HCT116 (cell line): ENCODE data around the gene SNIP1. TPM values are rescaled to one million over a fixed set of nuclear protein-coding genes. Genes with fewer than 3 reads are reported as not detected.
"Not testable (repeated sequence)": the region's sequence is repeated elsewhere in the genome, so short reads cannot be mapped to it uniquely, and the experiment has no call there.

Source experiments
- ATAC-seq: fragments of 200-7000 bp; cut with Tn5 transposase; 2 replicates; pipeline ENCODE4 v1.9.1; 2020; ENCODE audit warnings: mild to moderate bottlenecking, moderate library complexity
- BruUV-seq: library from RNA; stranded (reverse); fragments of 400-500 nt; replicated peaks from 2 replicates; lab custom pipeline; 2021; lab: Mats Ljungman, UMichigan
- CTCF ChIA-PET: fragments of 300-600 bp; sonication (Branson Sonifier 250); formaldehyde crosslinking; loops from one replicate; lab custom pipeline; 2021; ENCODE audit warnings: antibody characterized with exemption; lab: Charles Lee
- POLR2A ChIA-PET: fragments of 300-600, 350-600 bp; sonication (Branson Sonifier 250); formaldehyde crosslinking; loops from one replicate; lab custom pipeline; 2021; ENCODE audit warnings: antibody characterized with exemption; lab: Charles Lee
- RAD21 ChIA-PET, 2 experiments: fragments of 300-600 bp; sonication (Branson Sonifier 250); formaldehyde crosslinking; loops; one replicate each; lab custom pipeline; 2023; ENCODE audit warnings: low total read pairs in 2 of 2; ENCODE audit not compliant: uncharacterized antibody in 2 of 2, unreplicated experiment in 2 of 2, low non-redundant PET in 1 of 2; lab: Charles Lee
- DNase-seq: peaks from one replicate; pipeline ENCODE4 v3.0.0-alpha.2; 2010; ENCODE audit warnings: low read depth, low spot score
- H2AFZ ChIP-seq: fragments of 200-600 bp; shearing (Covaris generic), sonication (generic); 2 replicates; pipeline ENCODE4 v1.6.1; 2017; ENCODE audit warnings: low read depth, mixed run types, mixed read lengths, antibody characterized with exemption, low read length; ENCODE audit not compliant: poor library complexity, severe bottlenecking
- H3K27ac ChIP-seq: 2 replicates; pipeline ENCODE4 v1.5.1; 2012; ENCODE audit warnings: low read depth, low read length
- H3K27me3 ChIP-seq: fragments of 200-600 bp; sonication (generic); 2 replicates; pipeline ENCODE4 v1.6.1; 2016; ENCODE audit warnings: mixed run types, low read length, mixed read lengths; ENCODE audit not compliant: insufficient read depth
- H3K36me3 ChIP-seq, 2 experiments: fragments of 200-500 bp in 1 of 2; fragments of 200-600 bp in 1 of 2; sonication (Bioruptor generic) in 1 of 2; sonication (generic) in 1 of 2; 2 replicates each; pipeline versions ENCODE4 v1.5.1 to v1.6.1; 2014 to 2016; ENCODE audit warnings: low read length in 2 of 2, inconsistent platforms in 1 of 2, mixed read lengths in 1 of 2, mixed run types in 1 of 2; ENCODE audit not compliant: insufficient read depth in 2 of 2, control insufficient read depth in 1 of 2
- H3K4me1 ChIP-seq, 2 experiments: fragments of 200-600 bp in 1 of 2; sonication (generic) in 1 of 2; 2 replicates each; pipeline versions ENCODE4 v1.5.1 to v1.6.1; 2012 to 2017; ENCODE audit warnings: low read length in 2 of 2, inconsistent platforms in 1 of 2, mild to moderate bottlenecking in 1 of 2, mixed read lengths in 1 of 2, mixed run types in 1 of 2, moderate library complexity in 1 of 2; ENCODE audit not compliant: insufficient read depth in 2 of 2, control insufficient read depth in 1 of 2
- H3K4me2 ChIP-seq: fragments of 200-600 bp; sonication (generic); 2 replicates; pipeline ENCODE4 v1.6.1; 2017; ENCODE audit warnings: mixed run types, low read length, mixed read lengths
- H3K4me3 ChIP-seq, 2 experiments: fragments of 200-600 bp in 1 of 2; sonication (generic) in 1 of 2; replicated peaks in 1 of 2; 2 replicates each; pipeline ENCODE4 v1.5.1; 2011 to 2016; ENCODE audit warnings: low read length in 2 of 2, control low read depth in 1 of 2, low read depth in 1 of 2, mild to moderate bottlenecking in 1 of 2, mixed read lengths in 1 of 2, mixed run types in 1 of 2
- H3K79me2 ChIP-seq: fragments of 200-600 bp; sonication (generic); 2 replicates; pipeline ENCODE4 v1.6.1; 2017; ENCODE audit warnings: mild to moderate bottlenecking, mixed run types, low read length, moderate library complexity, mixed read lengths; ENCODE audit not compliant: insufficient read depth
- H3K9ac ChIP-seq: fragments of 200-600 bp; sonication (generic); 2 replicates; pipeline ENCODE4 v1.6.1; 2016; ENCODE audit warnings: low read length, mixed read lengths
- H3K9me2 ChIP-seq: fragments of 200-600 bp; sonication (generic), shearing (Covaris generic); 2 replicates; pipeline ENCODE4 v1.6.1; 2017; ENCODE audit warnings: mixed run types, mild to moderate bottlenecking, moderate library complexity; ENCODE audit not compliant: insufficient read depth
- H3K9me3 ChIP-seq, 2 experiments: fragments of 200-500 bp in 1 of 2; fragments of 200-600 bp in 1 of 2; sonication (Bioruptor generic) in 1 of 2; sonication (generic) in 1 of 2; 2 replicates each; pipeline ENCODE4 v1.6.1; 2014 to 2017; ENCODE audit warnings: low read length in 2 of 2, mixed read lengths in 2 of 2, inconsistent platforms in 1 of 2, low read depth in 1 of 2, mild to moderate bottlenecking in 1 of 2, mixed run types in 1 of 2, moderate library complexity in 1 of 2; ENCODE audit not compliant: control insufficient read depth in 1 of 2, insufficient read depth in 1 of 2
- H4K20me1 ChIP-seq: fragments of 200-600 bp; sonication (generic), shearing (Covaris generic); 2 replicates; pipeline ENCODE4 v1.6.1; 2017; ENCODE audit warnings: mixed run types, mild to moderate bottlenecking, moderate library complexity; ENCODE audit not compliant: insufficient read depth
- CBX3 ChIP-seq: IDR thresholded peaks from 2 replicates; pipeline ENCODE4 v1.6.1; 2012; ENCODE audit warnings: low read depth
- EGR1 ChIP-seq: IDR thresholded peaks from 2 replicates; pipeline ENCODE4 v1.6.1; 2012; ENCODE audit warnings: low read depth
- ELF1 ChIP-seq: IDR thresholded peaks from 2 replicates; pipeline ENCODE4 v1.6.1; 2012; ENCODE audit warnings: low read depth, borderline replicate concordance
- EZH2 ChIP-seq: fragments of 200-600 bp; sonication (generic); IDR thresholded peaks from 2 replicates; pipeline ENCODE4 v1.6.1; 2017; ENCODE audit warnings: antibody characterized with exemption, mixed run types
- EZH2phosphoT487 ChIP-seq: fragments of 200-600 bp; IDR thresholded peaks from 2 replicates; pipeline ENCODE4 v1.6.1; 2018; ENCODE audit warnings: antibody characterized with exemption, borderline replicate concordance
- JUND ChIP-seq: IDR thresholded peaks from 2 replicates; pipeline ENCODE4 v1.6.1; 2012
- POLR2A ChIP-seq: IDR thresholded peaks from 2 replicates; pipeline ENCODE4 v1.7.0; 2011; ENCODE audit warnings: borderline replicate concordance; ENCODE audit not compliant: insufficient read depth, insufficient read length; ENCODE audit errors: extremely low read depth
- SRF ChIP-seq: IDR thresholded peaks from 2 replicates; pipeline ENCODE4 v1.6.1; 2012; ENCODE audit warnings: low read depth
- YY1 ChIP-seq: IDR thresholded peaks from 2 replicates; pipeline ENCODE4 v1.6.1; 2011; ENCODE audit warnings: low read length, low read depth, moderate library complexity, mild to moderate bottlenecking; ENCODE audit not compliant: insufficient replicate concordance; ENCODE audit errors: extremely low read depth
- ZFX ChIP-seq: fragments of 450-650 bp; IDR thresholded peaks from 2 replicates; pipeline ENCODE4 v1.6.1; 2017
- ZNF274 ChIP-seq: fragments of 200-500 bp; sonication (Bioruptor generic); IDR thresholded peaks from 2 replicates; pipeline ENCODE4 v1.6.1; 2014; ENCODE audit warnings: mild to moderate bottlenecking, low read depth, low read length, inconsistent platforms
- intact Hi-C: fragments of 100-400 bp; cut with micrococcal nuclease; formaldehyde crosslinking; loops from 2 replicates; pipeline ENCODE4 v1.10.0; 2022
- total RNA-seq: library from RNA; stranded (reverse); gene quantifications from one replicate; pipeline ENCODE4 v1.2.1, GENCODE V29; 2021; ENCODE audit not compliant: unreplicated experiment
- TF ChIP-seq, protein P1 (sequence below): IDR thresholded peaks from 2 replicates; pipeline ENCODE4 v1.6.1; 2012
- TF ChIP-seq, protein P2 (sequence below): IDR thresholded peaks from 2 replicates; pipeline ENCODE4 v1.6.1; 2011; ENCODE audit warnings: mild to moderate bottlenecking, low read length, moderate library complexity; ENCODE audit not compliant: insufficient replicate concordance; ENCODE audit errors: extremely low read depth

SNIP1 gene
- total RNA-seq, 1 experiment from 2014 or later = 18.8 TPM

DNA sequence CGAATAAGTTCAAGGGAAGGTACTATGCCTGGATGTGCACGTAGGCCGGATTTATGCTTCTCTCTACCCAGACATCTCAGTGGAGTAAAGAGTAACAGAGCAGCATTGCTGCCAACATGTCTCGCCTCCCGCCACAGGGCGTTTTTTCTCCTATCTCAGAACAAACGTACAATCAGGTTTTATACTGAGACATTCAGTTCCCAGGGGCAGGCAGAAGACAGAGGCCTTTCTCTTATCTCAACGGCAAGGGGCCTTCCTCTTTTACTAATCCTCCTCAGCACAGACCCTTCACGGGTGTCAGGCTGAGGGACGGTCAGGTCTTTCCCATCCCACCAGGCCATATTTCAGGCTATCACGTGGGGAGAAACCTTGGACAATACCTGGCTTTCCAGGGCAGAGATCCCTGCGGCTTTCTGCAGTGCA, 5.9 kb upstream of the SNIP1 start:
- BruUV-seq, H3K79me2 ChIP-seq, H3K9me2 ChIP-seq, DNase-seq, ATAC-seq, RAD21 ChIA-PET, POLR2A ChIA-PET, H3K36me3 ChIP-seq, H3K9me3 ChIP-seq, H3K4me2 ChIP-seq, CTCF ChIA-PET, H3K27me3 ChIP-seq, H3K9ac ChIP-seq, H3K4me1 ChIP-seq, H3K4me3 ChIP-seq, H3K27ac ChIP-seq, H2AFZ ChIP-seq, H4K20me1 ChIP-seq: not testable (repeated sequence)
- intact Hi-C loops = loop anchor here (5.0 to 10.0 kb wide), 2 partner anchors 103 to 415 kb away; no protein-coding TSS in a partner anchor

DNA sequence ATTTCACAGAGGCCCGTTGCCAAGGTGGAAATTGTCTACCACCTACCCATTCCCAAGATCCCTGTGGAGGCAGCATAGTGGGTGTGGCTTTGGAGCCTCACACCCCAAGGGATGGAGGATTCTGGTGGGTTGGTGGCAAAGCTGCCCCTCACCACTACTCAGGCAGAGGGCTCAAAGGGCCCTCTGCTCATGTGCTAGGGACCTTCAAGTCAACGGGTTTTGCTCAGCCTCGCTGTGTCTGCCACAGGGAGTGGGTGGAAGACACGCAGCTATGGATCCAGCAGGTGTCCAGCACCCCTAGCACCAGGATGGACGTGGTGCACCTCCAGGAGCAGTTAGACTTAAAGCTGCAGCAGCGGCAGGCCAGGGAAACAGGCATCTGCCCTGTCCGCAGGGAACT, 5.0 kb upstream of the SNIP1 start:
- TF ChIP-seq ZNF274 (no peak), JUND (no peak), CBX3 (no peak), ZFX (no peak), EZH2 (no peak), EGR1 (no peak), ELF1 (no peak), YY1 (no peak), POLR2A (no peak), EZH2phosphoT487 (no peak), SRF (no peak)
- TF ChIP-seq, protein P1, sequence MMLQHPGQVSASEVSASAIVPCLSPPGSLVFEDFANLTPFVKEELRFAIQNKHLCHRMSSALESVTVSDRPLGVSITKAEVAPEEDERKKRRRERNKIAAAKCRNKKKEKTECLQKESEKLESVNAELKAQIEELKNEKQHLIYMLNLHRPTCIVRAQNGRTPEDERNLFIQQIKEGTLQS = no peak
- TF ChIP-seq, protein P2, sequence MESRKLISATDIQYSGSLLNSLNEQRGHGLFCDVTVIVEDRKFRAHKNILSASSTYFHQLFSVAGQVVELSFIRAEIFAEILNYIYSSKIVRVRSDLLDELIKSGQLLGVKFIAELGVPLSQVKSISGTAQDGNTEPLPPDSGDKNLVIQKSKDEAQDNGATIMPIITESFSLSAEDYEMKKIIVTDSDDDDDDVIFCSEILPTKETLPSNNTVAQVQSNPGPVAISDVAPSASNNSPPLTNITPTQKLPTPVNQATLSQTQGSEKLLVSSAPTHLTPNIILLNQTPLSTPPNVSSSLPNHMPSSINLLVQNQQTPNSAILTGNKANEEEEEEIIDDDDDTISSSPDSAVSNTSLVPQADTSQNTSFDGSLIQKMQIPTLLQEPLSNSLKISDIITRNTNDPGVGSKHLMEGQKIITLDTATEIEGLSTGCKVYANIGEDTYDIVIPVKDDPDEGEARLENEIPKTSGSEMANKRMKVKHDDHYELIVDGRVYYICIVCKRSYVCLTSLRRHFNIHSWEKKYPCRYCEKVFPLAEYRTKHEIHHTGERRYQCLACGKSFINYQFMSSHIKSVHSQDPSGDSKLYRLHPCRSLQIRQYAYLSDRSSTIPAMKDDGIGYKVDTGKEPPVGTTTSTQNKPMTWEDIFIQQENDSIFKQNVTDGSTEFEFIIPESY = no peak
- RAD21 ChIA-PET = no interaction called here
- CTCF ChIA-PET = no interaction called here
- no peak overlapping the region for H3K4me2 ChIP-seq
- H3K9ac ChIP-seq = no peak overlapping the region
- no peak overlapping the region for H3K4me3 ChIP-seq
- H3K9me2 ChIP-seq = no peaks in the 10 kb centered on the region
- no peaks in the 10 kb centered on the region for H4K20me1 ChIP-seq
- no peak overlapping the region for H3K27ac ChIP-seq
- intact Hi-C loops = no loop called here
- no peaks in the 10 kb centered on the region for H3K36me3 ChIP-seq
- peaks cover under 1% of the 10 kb centered on the region for H3K79me2 ChIP-seq
- H2AFZ ChIP-seq = no peak overlapping the region
- ATAC-seq (no peak), DNase-seq (no peak)
- POLR2A ChIA-PET = no interaction called here
- H3K4me1 ChIP-seq = peaks cover 7 to 13% of the 10 kb centered on the region in 2 experiments
- no peaks in the 10 kb centered on the region for H3K27me3 ChIP-seq
- no TSS peak for BruUV-seq
- no peaks in the 10 kb centered on the region for H3K9me3 ChIP-seq
